KOPT-K1 (cell line): ENCODE measurements around the gene KCNK2.

Experiments used
- H3K27ac ChIP-seq: fragments of 200-600 bp; sonication (generic); 2 replicates; pipeline ENCODE4 v1.5.1; 2016; ENCODE audit warnings: antibody characterized with exemption, mild to moderate bottlenecking, low read depth, low read length; ENCODE audit not compliant: poor library complexity, severe bottlenecking
- H3K36me3 ChIP-seq: fragments of 200-600 bp; sonication (generic); 2 replicates; pipeline ENCODE4 v1.5.1; 2017; ENCODE audit warnings: antibody characterized with exemption, mild to moderate bottlenecking, low read length, moderate library complexity; ENCODE audit not compliant: insufficient read depth
- H3K9me3 ChIP-seq: fragments of 200-600 bp; sonication (generic); 2 replicates; pipeline ENCODE4 v1.5.1; 2017; ENCODE audit warnings: antibody characterized with exemption, low read length, mild to moderate bottlenecking; ENCODE audit not compliant: insufficient read depth, poor library complexity, severe bottlenecking

Gene KCNK2

DNA sequence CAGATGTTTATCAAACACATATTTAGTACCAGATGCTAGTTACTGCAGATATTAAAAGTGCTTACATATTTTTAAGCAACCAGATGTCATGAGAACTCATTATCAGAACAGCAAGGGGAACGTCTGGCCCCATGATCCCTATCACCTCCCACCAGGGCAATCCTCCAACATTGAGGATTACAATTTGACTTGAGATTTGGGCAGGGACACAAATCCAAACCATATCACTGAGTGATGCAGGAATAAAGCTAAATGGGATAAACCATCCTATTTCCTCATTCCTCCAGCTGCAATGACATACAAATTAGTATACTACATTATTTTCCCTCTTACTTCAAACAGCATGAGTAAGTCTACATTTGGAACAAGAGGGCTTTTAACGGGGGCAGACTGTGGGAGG lies 3.1 kb upstream of the KCNK2 start:
- Histone ChIP-seq H3K27ac (no peak overlapping the region), H3K9me3 (no peaks in the 10 kb centered on the region), H3K36me3 (no peaks in the 10 kb centered on the region)

DNA sequence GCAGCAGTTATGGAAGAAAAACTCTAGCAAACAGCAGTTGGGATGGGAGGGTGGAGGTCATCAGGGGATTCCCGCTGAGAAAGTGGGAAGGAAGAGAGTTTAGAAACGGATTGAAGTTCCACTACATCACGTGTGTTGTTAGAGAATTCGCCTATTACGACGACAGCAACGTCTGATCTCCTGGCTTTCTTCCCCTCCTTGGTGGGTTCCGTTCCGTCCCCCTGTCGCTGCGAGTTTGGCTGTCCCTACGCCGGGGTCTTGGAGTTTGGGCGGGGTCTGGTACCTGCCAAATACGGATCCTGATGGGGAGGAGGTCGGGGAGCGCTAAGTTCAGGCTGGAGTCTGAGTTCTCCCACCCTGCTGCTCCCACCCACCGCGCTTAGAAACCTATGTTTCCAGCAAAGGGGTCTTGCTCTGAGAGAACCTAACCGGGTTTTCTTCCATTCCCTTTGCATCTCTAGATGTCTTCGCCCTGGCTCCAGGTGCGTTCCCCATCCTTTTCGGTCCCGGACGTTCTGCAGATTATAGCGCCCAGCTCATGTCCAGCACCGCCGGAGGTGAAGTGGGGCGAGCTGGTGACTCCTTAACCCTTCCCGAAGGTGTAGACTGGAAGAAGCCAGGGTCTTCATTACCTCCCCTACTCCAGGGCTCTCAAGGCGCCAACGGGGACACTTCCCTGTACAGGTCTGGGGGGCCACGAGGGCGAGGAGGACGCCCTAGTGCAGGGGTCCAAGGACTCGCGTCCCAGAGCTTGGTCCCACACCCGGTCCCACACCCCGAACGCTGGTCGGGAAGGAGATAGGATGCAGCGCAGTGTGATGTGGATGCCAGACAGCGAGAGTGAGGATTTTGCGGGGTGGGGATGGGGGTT lies 641 bp upstream of the KCNK2 start:
- H3K27ac ChIP-seq, result no peak overlapping the region
- H3K9me3 ChIP-seq, result no peaks in the 10 kb centered on the region
- H3K36me3 ChIP-seq, result no peaks in the 10 kb centered on the region

DNA sequence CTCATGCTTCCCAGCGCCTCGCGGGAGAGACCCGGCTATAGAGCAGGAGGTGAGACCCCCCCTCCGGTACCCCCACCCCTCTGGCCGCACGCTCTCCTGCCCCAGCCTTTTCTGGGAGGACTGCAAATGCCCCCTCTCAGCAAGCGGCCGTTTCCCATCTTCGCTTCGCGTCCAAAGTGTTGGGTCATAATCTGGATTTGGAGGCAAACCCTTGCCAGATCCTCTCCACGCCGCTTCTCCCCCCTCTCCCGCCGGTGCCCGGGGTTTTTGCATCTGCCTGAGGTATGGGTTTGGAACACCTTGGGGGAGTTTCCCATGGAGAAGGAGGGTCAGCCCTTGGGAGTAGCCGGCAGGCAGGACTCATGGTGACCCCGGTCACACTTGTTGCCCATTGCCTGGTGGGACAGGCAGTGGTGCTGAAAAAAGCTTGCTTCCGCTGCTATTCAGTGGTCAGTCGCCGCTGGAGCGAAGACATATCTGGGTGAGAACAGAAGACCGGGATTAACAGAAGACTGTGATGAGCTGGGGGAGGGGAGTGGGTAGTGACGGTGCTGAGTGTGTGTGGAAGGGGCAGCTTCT lies 935 bp downstream of the KCNK2 start:
- H3K9me3 ChIP-seq, result no peaks in the 10 kb centered on the region
- H3K27ac ChIP-seq, result no peak overlapping the region

DNA sequence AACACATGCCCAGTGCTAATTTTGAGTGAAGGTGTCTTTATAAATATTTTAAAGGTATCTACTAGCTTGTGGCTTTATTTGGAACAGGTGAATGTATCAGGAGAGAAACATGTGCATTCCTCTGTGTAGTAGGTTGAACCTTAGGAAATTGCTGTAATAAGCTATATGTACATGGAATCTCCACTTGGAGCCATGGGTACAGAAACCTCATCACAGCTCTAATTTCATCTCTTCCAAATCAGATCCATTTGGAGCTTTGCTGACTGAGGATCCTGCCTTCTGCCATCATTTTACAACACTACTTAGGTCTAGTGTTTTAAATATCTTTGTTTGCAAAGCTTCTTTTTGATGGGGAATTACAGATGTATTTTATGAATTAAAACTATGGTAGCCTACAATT lies 2.1 kb downstream of the KCNK2 start:
- H3K9me3 ChIP-seq, result no peaks in the 10 kb centered on the region
- H3K36me3 ChIP-seq, result no peaks in the 10 kb centered on the region
- H3K27ac ChIP-seq, result no peak overlapping the region

More for the DNA sequence above, 935 bp downstream of the KCNK2 start:
- no peaks in the 10 kb centered on the region for H3K36me3 ChIP-seq

DNA sequence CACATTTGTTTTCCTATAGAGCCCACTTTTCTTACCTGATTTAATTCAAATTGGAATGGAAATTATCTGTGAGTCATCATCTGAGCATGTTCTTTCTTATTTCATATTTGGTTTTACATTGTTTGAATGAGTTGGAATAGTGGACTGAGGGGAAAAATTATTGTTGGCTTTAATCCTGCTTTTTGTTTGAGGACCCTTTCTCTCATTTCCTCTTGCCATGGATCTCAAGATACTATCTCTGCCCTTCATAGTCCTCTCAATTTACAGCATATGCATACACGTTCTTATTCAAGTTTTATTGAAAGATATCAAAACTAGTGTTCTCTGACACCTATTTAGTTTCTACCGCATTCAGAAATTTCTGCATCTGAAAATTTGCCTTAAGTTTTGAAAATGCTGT lies 5.1 kb downstream of the KCNK2 start:
- Histone ChIP-seq H3K9me3 (no peaks in the 10 kb centered on the region), H3K27ac (no peak overlapping the region), H3K36me3 (no peaks in the 10 kb centered on the region)

DNA sequence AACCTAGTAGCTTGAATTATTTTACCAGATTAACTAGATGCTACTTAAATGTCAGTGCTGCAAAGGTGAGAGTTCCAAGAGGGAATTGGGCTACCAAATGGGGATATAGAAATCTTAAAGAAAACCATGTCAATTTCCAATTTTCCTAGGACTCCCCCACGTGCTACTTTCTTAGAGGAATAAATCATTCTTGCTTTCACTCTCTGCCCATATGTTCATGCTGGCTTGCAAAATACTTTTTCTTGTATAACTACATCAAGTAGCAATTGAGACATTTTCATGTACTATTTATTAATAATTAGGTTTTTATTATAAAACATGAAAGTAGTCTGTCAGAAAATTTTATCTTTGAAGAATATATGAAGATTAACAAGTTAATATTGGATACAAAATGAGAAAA lies 11.8 kb downstream of the KCNK2 start:
- H3K36me3 ChIP-seq, result no peaks in the 10 kb centered on the region
- no peak overlapping the region for H3K27ac ChIP-seq
- H3K9me3 ChIP-seq, result no peaks in the 10 kb centered on the region

DNA sequence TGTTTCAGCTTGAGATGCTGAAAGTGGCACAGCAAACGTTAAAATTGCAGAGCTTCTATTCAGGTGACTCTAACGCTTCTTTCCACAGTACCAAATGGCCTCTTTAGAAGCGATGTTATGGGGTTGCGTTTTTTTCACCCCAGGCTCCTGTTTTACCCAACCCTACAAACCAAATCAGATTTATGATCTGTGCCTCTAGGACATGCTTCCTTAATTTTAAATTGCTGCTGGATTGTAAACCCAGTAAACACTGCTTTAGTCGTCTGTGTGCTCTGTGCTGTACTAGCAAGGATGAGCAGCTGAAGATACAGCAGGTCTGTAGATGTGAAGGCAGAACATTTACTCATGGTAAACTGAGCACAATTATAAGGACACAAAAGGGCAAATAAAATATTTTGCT lies 13.0 kb downstream of the KCNK2 start:
- H3K9me3 ChIP-seq, result no peaks in the 10 kb centered on the region
- H3K36me3 ChIP-seq, result no peaks in the 10 kb centered on the region
- H3K27ac ChIP-seq, result no peak overlapping the region

DNA sequence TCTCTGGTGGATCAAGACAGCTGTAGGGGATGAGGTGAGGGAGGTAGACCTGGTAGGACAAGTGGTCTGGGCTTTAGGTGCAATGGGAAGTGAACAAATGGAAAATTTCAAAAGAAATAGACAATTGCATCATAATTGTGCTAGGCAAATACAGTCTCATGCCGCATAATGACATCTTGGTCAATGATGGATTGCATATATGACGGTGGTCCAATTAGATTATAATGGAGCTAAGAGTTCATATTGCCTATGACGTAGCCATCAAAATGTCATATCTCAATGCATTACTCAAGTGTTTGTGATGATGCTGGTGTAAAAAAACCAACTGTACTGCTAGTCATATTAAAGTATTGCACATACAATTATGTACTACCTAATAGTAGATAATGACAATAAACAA lies 19.0 kb downstream of the KCNK2 start:
- H3K9me3 ChIP-seq, result no peaks in the 10 kb centered on the region
- no peaks in the 10 kb centered on the region for H3K36me3 ChIP-seq
- no peak overlapping the region for H3K27ac ChIP-seq

DNA sequence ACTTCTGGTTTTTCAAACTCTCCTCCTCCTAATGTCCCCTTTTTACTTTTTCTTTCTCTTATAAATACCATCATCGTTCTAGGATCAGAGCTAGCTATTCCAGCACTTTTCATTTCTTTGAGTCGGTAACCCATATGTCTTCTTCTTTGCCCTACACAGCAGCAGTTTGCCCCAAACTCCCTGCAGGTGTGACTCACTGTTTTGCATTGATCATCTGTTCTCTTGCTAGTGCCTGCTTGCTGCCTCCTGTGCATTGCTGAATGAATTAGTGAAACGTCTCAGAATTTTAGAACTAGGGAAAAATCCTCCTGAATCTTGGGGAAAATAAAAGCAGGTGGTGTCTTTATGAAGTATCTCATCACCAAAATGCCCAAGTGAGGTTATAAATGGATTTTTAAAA lies 21.7 kb downstream of the KCNK2 start:
- Histone ChIP-seq H3K9me3 (no peaks in the 10 kb centered on the region), H3K27ac (no peak overlapping the region), H3K36me3 (no peaks in the 10 kb centered on the region)

DNA sequence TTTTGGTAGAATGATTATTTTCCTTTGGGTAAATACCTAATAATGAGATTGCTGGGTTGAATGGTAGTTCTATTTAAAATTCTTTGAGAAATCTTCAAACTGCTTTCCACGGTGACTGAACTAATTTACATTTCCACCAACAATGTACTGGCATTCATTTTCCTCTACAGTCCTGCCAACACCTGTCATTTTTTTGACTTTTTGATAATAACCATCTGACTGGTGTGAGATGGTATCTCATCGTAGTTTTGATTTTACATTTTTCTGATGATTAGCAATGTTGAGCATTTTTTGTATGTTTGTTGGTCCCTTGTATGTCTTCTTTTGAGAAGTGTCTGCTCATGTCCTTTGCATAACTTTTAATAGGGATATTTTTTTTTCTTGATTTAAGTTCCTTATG lies 23.5 kb downstream of the KCNK2 start:
- no peak overlapping the region for H3K27ac ChIP-seq
- H3K9me3 ChIP-seq, result no peaks in the 10 kb centered on the region
- H3K36me3 ChIP-seq, result no peaks in the 10 kb centered on the region

DNA sequence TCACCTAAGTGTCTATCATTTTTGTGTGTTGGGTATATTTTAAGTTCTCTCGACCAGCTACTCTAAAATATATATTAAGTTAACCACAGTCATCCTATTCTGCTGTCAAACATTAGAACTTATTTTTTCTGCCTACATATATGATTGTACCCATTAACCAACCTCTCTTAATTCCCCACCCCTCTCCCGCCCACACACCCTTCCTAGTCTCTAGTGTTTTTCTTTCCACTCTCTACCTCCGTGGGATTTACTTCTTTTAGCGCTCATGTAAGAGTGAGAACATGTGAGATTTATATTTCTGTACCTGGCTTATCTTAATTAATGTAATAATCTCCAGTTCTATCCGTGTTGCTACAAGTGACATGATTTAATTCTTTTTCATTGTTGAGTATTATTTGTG lies 26.6 kb downstream of the KCNK2 start:
- Histone ChIP-seq H3K9me3 (no peaks in the 10 kb centered on the region), H3K36me3 (no peaks in the 10 kb centered on the region), H3K27ac (no peak overlapping the region)

DNA sequence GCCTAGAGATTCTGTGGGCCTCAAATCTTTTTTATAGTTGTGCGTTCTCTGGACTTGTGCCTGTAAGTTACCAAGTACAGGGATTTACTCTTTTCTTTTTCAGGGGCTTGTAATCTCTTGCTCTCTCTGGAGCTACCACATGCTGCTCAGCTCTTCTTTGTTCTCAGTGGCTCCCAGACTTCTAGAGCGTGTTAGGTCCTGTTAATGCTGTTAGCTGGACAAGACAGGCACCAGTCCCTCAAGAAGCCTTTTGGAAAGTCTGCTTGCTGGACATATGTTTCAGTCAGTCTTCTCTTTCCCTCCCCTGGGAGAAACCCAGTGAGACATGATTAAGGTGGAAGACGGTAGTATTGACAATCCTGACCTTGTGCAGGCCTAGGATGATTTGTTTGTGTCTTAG lies 29.4 kb downstream of the KCNK2 start:
- no peaks in the 10 kb centered on the region for H3K9me3 ChIP-seq
- H3K36me3 ChIP-seq, result no peaks in the 10 kb centered on the region
- no peak overlapping the region for H3K27ac ChIP-seq

DNA sequence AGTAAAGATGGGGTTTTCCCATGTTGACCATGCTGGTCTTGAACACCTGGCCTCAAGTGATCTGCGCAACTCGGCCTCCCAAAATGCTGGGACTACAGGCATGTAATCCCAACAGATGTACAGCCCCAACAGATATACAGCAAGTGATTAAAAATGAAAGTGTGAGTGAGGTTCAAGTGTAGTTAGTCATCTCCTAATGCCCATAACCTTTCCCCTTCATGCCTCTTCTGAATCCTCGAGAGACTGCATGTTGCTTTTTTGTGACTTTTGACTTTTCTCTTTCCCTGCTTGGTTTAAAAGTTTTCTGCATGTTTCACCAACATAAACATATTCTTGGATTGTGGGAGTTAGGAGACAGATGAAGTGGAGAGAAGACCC lies 31.2 kb downstream of the KCNK2 start:
- Histone ChIP-seq H3K9me3 (no peaks in the 10 kb centered on the region), H3K36me3 (no peaks in the 10 kb centered on the region), H3K27ac (no peak overlapping the region)

DNA sequence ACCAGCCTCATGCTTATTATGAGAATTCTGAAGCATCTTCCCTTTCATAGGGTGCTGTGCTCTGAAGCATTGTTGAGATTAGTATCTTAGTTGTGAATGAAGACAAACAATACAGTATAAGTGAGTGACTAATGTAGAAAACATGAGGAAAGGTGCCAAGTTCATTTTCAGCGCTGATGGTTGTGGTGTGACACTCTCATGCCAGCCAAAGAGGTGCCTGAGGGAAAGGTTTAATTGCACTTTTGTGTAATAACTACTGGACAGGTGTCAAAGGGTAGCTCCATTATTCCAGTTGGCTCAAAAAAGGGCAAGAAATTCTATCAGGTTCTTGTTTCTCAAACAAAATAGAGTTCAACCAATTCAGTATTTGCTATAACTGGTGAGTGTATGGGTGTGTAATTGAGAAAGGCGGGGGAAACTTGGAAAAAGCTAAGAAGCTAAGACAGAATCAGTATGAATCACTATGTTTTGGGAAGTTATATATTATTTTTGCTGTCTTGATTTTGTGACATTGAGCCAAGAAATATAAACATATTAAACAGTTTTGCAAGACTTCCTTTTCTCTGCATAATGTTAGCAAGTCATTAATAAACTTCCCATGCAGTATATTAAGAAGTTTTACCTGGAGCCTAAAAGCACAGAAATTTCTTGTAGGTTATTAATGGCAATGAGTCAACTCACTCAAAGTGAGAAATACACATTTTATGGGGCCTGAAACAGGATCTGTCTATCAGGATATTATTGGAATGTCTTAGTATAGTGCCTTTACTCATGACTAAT lies 31.8 kb downstream of the KCNK2 start:
- no peaks in the 10 kb centered on the region for H3K9me3 ChIP-seq
- no peaks in the 10 kb centered on the region for H3K36me3 ChIP-seq
- no peak overlapping the region for H3K27ac ChIP-seq

DNA sequence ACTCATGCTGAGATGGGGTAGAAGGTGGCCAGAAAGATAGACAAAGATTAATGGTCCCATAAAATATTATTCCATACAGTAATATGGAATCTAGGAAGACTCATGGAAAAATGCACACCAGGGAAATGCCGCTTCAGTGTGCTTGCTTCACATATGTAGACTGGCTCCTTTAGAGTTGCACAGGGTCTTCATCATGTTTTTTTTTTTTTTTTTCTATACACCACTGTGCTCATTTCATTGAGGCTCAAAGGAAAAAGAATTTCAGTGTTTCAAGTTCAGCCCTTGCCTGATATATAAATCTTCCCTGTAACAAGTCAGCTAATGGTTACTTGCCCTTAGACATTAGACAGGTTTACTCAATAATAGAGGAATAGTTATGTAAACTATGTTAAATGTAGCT lies 33.2 kb downstream of the KCNK2 start:
- Histone ChIP-seq H3K27ac (no peak overlapping the region), H3K9me3 (no peaks in the 10 kb centered on the region), H3K36me3 (no peaks in the 10 kb centered on the region)
